Stimulated activated CD4-positive, alpha-beta T cell treated with anti-CD3 and anti-CD28 coated beads, Interleukin-1b, Interleukin-23, amount 100 ng/mL, for 48 hours (primary cell): ENCODE data around the gene FAM186B.
"Not testable (repeated sequence)": the region's sequence is repeated elsewhere in the genome, so short reads cannot be mapped to it uniquely, and the experiment has no call there.

Experiments used
- DNase-seq: peaks from one replicate; pipeline ENCODE4 v3.0.0-alpha.2; 2020

The FAM186B gene

GRCh38 chr12:49605539-49605938 lies at the start of gene FAM186B:
TSS of gene FAM186B (minus strand) at chr12:49605639. CDS start at chr12:49605477, 162 bp downstream.
- not testable (repeated sequence) for DNase-seq

GRCh38 chr12:49654715-49655114 lies 49.3 kb upstream of the FAM186B start:
- no peak for DNase-seq

GRCh38 chr12:49652921-49653520 lies 47.6 kb upstream of the FAM186B start:
- no peak for DNase-seq

- DNase-seq: no peak
These were observed 46.4 kb upstream of the FAM186B start for GRCh38 chr12:49651855-49652254.

- no peak for DNase-seq
These were observed 44.5 kb upstream of the FAM186B start for GRCh38 chr12:49649892-49650291.

- DNase-seq: no peak
These were observed 44.0 kb upstream of the FAM186B start for GRCh38 chr12:49649445-49649844.

GRCh38 chr12:49648712-49649003 lies 43.2 kb upstream of the FAM186B start:
- no peak for DNase-seq

GRCh38 chr12:49647827-49648711 lies 42.6 kb upstream of the FAM186B start:
- DNase-seq: no peak

GRCh38 chr12:49646871-49647654 lies 41.6 kb upstream of the FAM186B start:
- no peak for DNase-seq

GRCh38 chr12:49646331-49646830 lies 40.9 kb upstream of the FAM186B start:
- DNase-seq: no peak

GRCh38 chr12:49645146-49646039 lies 40.0 kb upstream of the FAM186B start:
- no peak for DNase-seq

- DNase-seq: peak; percentile 76
These were observed 39.2 kb upstream of the FAM186B start for GRCh38 chr12:49644620-49644994.

- DNase-seq: no peak
These were observed 38.7 kb upstream of the FAM186B start for GRCh38 chr12:49643961-49644619.

- no peak for DNase-seq
These were observed 37.7 kb upstream of the FAM186B start for GRCh38 chr12:49643135-49643534.

GRCh38 chr12:49642370-49642802 lies 36.9 kb upstream of the FAM186B start:
- DNase-seq: no peak

GRCh38 chr12:49641748-49642369 lies 36.4 kb upstream of the FAM186B start:
- DNase-seq: no peak

- DNase-seq: peak; percentile 51
These were observed 31.7 kb upstream of the FAM186B start for GRCh38 chr12:49636979-49637755.

GRCh38 chr12:49636574-49636973 lies 31.1 kb upstream of the FAM186B start:
- no peak for DNase-seq

GRCh38 chr12:49635656-49636055 lies 30.2 kb upstream of the FAM186B start:
- DNase-seq: no peak

- DNase-seq: no peak
These were observed 29.6 kb upstream of the FAM186B start for GRCh38 chr12:49635036-49635435.
